ENCODE data around the gene MRE11.
"Not testable (repeated sequence)": the region's sequence is repeated elsewhere in the genome, so short reads cannot be mapped to it uniquely, and the experiment has no call there.

The MRE11 gene

DNA sequence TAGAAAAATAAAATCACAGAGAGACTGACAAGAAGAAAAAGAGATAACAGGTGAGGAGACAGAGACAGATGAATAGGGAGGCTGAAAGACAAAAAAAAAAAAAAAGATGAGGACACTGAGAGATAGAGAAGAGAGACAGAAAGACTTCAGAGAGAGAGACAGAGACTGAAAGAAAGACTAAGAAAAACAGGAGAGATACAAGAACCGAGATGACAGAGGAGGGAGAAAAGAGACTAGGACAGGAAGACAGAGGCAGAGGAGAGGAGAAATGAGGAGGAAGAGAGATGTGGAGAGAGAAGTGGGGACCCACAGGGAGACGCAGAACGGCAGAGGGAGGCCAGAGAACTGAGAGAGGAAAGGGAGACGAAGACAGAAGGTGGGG is 93.2 kb downstream of the MRE11 start:
- H3K27ac ChIP-seq = no peak overlapping the region
- TF ChIP-seq, protein P1, sequence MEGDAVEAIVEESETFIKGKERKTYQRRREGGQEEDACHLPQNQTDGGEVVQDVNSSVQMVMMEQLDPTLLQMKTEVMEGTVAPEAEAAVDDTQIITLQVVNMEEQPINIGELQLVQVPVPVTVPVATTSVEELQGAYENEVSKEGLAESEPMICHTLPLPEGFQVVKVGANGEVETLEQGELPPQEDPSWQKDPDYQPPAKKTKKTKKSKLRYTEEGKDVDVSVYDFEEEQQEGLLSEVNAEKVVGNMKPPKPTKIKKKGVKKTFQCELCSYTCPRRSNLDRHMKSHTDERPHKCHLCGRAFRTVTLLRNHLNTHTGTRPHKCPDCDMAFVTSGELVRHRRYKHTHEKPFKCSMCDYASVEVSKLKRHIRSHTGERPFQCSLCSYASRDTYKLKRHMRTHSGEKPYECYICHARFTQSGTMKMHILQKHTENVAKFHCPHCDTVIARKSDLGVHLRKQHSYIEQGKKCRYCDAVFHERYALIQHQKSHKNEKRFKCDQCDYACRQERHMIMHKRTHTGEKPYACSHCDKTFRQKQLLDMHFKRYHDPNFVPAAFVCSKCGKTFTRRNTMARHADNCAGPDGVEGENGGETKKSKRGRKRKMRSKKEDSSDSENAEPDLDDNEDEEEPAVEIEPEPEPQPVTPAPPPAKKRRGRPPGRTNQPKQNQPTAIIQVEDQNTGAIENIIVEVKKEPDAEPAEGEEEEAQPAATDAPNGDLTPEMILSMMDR (conservative IDR thresholded peaks at IDR 0.05) = no peak

DNA sequence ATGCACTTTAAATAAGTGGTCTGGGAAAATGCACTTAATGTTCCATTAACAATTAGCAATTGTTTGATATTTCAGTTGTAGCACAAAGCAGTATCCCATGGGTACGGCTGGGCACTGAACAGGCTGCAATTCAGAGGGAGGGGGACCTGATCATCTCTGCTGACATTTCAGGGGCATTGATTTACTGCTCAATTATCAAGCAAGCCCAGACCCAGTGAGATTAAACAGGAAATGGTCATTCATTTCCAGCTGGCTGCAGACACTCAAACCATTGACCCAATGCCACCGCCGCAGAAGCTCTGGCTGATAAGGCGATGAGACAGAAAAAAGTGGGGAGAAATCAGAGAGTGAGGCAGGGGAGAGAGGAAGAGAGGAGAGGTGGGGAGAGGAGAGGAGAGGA is 93.6 kb downstream of the MRE11 start:
- H3K27ac ChIP-seq = no peak overlapping the region
- TF ChIP-seq, protein P1 (conservative IDR thresholded peaks at IDR 0.05) = no peak

DNA sequence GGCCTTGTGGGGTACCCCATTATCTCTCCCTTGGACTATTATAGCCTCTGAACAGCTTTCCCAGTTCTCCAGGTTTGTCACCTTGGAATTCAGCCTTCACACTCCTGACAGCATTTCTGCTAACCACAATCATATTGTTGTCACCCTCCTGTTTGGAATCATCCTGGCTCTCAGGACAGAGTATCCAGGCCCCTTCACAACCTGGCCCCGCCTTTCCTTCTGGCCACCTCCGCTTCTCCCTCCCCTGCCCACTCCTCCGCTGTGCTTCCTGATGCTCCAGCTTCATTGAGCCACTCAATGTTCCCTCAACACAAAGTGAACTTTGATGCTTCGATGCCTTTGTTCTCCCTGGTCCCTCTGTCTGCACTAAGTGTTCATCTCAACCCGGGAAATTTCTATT is 95.5 kb downstream of the MRE11 start:
- H3K27ac ChIP-seq = no peak overlapping the region
- TF ChIP-seq, protein P1 (conservative IDR thresholded peaks at IDR 0.05) = no peak

DNA sequence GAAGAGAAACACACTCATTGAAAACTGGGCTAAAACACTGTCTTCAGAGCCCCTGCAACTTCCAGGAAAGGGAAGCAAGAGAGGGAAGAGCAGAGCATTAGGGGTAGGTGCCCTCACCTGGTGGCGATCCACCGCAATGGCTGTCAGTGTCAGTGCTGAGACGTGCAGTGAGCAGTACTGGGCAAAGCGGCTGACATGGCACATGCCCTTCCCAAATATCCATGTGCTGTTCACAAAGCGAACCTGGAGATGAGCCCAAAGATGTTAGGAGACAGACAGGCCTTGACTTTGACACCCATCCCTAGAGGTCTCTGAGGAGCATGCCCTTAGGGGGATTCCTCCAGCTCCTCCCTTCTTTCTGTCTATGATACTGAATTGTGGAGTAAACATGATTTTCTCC is 97.4 kb downstream of the MRE11 start:
- TF ChIP-seq, protein P1 (conservative IDR thresholded peaks at IDR 0.05) = no peak
- no peak overlapping the region for H3K27ac ChIP-seq

DNA sequence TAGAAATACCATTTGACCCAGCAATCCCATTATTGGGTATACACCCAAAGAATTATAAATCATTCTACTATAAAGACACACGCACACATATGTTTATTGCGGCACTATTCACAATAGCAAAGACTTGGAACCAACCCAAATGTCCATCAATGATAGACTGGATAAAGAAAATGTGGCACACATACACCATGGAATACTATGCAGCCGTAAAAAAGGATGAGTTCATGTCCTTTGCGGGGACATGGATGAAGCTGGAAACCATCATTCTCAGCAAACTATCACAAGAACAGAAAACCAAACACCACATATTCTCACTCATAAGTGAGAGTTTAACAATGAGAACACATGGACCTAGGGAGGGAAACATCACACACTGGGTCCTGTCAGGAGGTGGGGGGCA is 101.7 kb downstream of the MRE11 start:
- H3K27ac ChIP-seq = not testable (repeated sequence)

DNA sequence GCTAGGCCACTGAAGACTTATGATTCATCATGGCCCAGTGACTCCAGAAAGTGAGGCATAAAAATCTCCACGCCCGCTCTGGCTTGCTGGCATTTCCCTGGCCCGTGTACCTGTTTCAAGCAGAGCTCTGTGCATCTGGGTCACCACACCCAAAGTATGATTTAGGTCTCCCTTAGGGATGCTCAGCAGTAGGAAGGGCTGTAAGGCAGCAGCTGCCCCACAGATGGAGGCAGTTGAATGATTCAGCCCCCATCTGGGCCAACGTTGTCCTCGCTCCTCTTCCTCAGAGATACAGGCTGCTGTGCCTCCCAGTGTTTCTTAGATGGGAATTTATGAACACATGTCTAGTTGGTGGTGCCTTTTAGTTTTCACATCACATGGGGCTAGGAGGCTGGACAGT is 114.0 kb downstream of the MRE11 start:
- TF ChIP-seq, protein P1 (conservative IDR thresholded peaks at IDR 0.05) = no peak
- H3K27ac ChIP-seq = no peak overlapping the region

DNA sequence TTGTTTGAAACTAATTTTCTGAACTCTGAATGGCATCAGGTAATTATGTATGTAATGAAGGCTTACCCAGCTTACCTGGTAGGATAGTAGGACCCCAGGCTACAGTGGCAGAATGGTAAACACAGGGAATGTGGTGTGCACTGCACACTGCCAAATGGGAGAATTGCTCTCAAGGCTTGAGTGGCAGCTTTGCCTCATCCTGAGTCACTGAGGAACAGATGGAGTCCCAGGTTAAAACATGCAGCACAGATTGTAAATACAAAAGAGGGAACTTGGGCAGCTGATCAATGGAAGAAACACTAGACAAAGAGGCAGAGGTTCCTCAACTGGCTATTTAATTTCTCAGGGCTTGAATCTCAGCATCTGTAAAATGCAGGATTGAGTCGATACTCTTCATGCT is 116.8 kb downstream of the MRE11 start:
- TF ChIP-seq, protein P1 (conservative IDR thresholded peaks at IDR 0.05) = no peak
- no peak overlapping the region for H3K27ac ChIP-seq

DNA sequence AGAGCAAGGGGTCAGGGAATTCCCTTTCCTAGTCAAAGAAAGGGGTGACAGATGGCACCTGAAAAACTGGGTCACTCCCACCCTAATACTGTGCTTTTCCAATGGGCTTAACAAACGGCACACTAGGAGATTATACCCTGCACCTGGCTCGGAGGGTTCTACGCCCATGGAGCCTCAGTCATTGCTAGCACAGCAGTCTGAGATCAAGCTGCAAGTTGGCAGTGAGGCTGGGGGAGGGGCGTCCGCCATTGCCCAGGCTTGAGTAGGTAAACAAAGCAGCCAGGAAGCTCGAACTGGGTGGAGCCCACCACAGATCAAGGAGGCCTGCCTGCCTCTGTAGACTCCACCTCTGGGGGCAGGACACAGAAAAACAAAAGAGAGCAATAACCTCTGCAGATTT is 123.1 kb downstream of the MRE11 start:
- H3K27ac ChIP-seq = not testable (repeated sequence)
